ENCODE data around the gene DIP2C. TPM values are rescaled to one million over a fixed set of nuclear protein-coding genes. Genes with fewer than 3 reads are reported as not detected.

Gene DIP2C
- polyA plus RNA-seq, 3 donors, result 0.11 TPM; not detected in 2

- WGBS (ENCODE audit: insufficient coverage), result 92% methylated on average over 2 of the region's 4 CpGs
- DNase-seq, result no peak
- no peak overlapping the region for H3K27ac Mint-ChIP-seq
- H3K4me3 ChIP-seq (replicated peaks in 1 of 3; ENCODE audit: low read depth in 2 of 3, low read length in 3 of 3), result no peak overlapping the region
- TF ChIP-seq CTCF (IDR thresholded peaks at IDR 0.05), result no peak
- no peak overlapping the region for H3K4me3 Mint-ChIP-seq
- H3K9me3 ChIP-seq (replicated peaks in 1 of 2; ENCODE audit: control insufficient read depth in 1 of 2, insufficient read depth in 1 of 2, low read length in 2 of 2), result peaks cover 0 to 18% of the 10 kb centered on the region in 2 donors
- H3K36me3 Mint-ChIP-seq, result no peaks in the 10 kb centered on the region
- H3K4me1 Mint-ChIP-seq, result no peaks in the 10 kb centered on the region
- H3K27me3 ChIP-seq (ENCODE audit: control insufficient read depth in 2 of 2, insufficient read depth in 2 of 2, low read length in 2 of 2), result no peaks in the 10 kb centered on the region
- intact Hi-C loops (cut with micrococcal nuclease), result no loop called here
- no peaks in the 10 kb centered on the region for H3K4me1 ChIP-seq (ENCODE audit: control insufficient read depth in 1 of 2, insufficient read depth in 2 of 2, low read length in 2 of 2)
- no peaks in the 10 kb centered on the region for H4K20me1 ChIP-seq (ENCODE audit: insufficient read depth, low read length)
- no peaks in the 10 kb centered on the region for H3K36me3 ChIP-seq (replicated peaks in 1 of 2; ENCODE audit: control insufficient read depth in 1 of 2, insufficient read depth in 2 of 2, low read length in 2 of 2)
- no peaks in the 10 kb centered on the region for H3K79me2 ChIP-seq (ENCODE audit: insufficient read depth, low read length)
- H3K4me2 ChIP-seq (replicated peaks; ENCODE audit: extremely low read depth, low read length, poor library complexity, severe bottlenecking), result no peak overlapping the region
- H3K9me3 Mint-ChIP-seq, result no peaks in the 10 kb centered on the region
- no peak overlapping the region for H3K9ac ChIP-seq (ENCODE audit: insufficient read depth, low read length, poor library complexity, severe bottlenecking)
- no peak overlapping the region for H2AFZ ChIP-seq (ENCODE audit: insufficient read depth, low read depth, low read length, poor library complexity, severe bottlenecking)
- no peak overlapping the region for H3K27ac ChIP-seq (ENCODE audit: low read depth in 1 of 2, low read length in 2 of 2)
- H3K27me3 Mint-ChIP-seq (ENCODE audit: low read depth in 3 of 3), result peaks cover 6 to 10% (median 9%) of the 10 kb centered on the region in 3 donors
Measured at GRCh38 chr10:664893-665292, 24.6 kb downstream of the DIP2C start.

- Mint-ChIP-seq H3K36me3 (no peaks in the 10 kb centered on the region), H3K27me3 (ENCODE audit: low read depth in 3 of 3) (peaks cover 6 to 10% (median 9%) of the 10 kb centered on the region in 3 donors), H3K9me3 (no peaks in the 10 kb centered on the region), H3K4me1 (no peaks in the 10 kb centered on the region), H3K27ac (no peak overlapping the region), H3K4me3 (no peak overlapping the region)
- no peak overlapping the region for H3K4me2 ChIP-seq (replicated peaks; ENCODE audit: extremely low read depth, low read length, poor library complexity, severe bottlenecking)
- H3K27me3 ChIP-seq (ENCODE audit: control insufficient read depth in 2 of 2, insufficient read depth in 2 of 2, low read length in 2 of 2), result no peaks in the 10 kb centered on the region
- no peak overlapping the region for H3K9ac ChIP-seq (ENCODE audit: insufficient read depth, low read length, poor library complexity, severe bottlenecking)
- H3K79me2 ChIP-seq (ENCODE audit: insufficient read depth, low read length), result no peaks in the 10 kb centered on the region
- H4K20me1 ChIP-seq (ENCODE audit: insufficient read depth, low read length), result no peaks in the 10 kb centered on the region
- no peak for TF ChIP-seq CTCF (IDR thresholded peaks at IDR 0.05)
- 91% methylated on average over 4 of the region's 7 CpGs for WGBS (ENCODE audit: insufficient coverage)
- no peak for DNase-seq
- H3K9me3 ChIP-seq (replicated peaks in 1 of 2; ENCODE audit: control insufficient read depth in 1 of 2, insufficient read depth in 1 of 2, low read length in 2 of 2), result peaks cover 0 to 14% of the 10 kb centered on the region in 2 donors
- no peak overlapping the region for H3K4me3 ChIP-seq (replicated peaks in 1 of 3; ENCODE audit: low read depth in 2 of 3, low read length in 3 of 3)
- no peak overlapping the region for H2AFZ ChIP-seq (ENCODE audit: insufficient read depth, low read depth, low read length, poor library complexity, severe bottlenecking)
- H3K27ac ChIP-seq (ENCODE audit: low read depth in 1 of 2, low read length in 2 of 2), result no peak overlapping the region
- no peaks in the 10 kb centered on the region for H3K36me3 ChIP-seq (replicated peaks in 1 of 2; ENCODE audit: control insufficient read depth in 1 of 2, insufficient read depth in 2 of 2, low read length in 2 of 2)
- H3K4me1 ChIP-seq (ENCODE audit: control insufficient read depth in 1 of 2, insufficient read depth in 2 of 2, low read length in 2 of 2), result no peaks in the 10 kb centered on the region
- intact Hi-C loops (cut with micrococcal nuclease), result no loop called here
Measured at GRCh38 chr10:664301-664700, 25.2 kb downstream of the DIP2C start.

Measured in CD14-positive monocyte (primary cell).